Measurements from ENCODE around the gene CD2BP2. TPM values are rescaled to one million over a fixed set of nuclear protein-coding genes. Genes with fewer than 3 reads are reported as not detected.

The CD2BP2 gene
- total RNA-seq, 1 experiment from 2014 or later = 38.8 TPM

GRCh38 chr16:30380803-30381208 lies 25.7 kb upstream of the CD2BP2 start:
- no peak for DNase-seq (ENCODE audit: low read depth, low spot score)
- in situ Hi-C loops (cut with HindIII; ENCODE audit: low pct_unique_long_range_greater_than_20kb, low sequenced_read_pairs) = no loop called here

GRCh38 chr16:30380072-30380802 lies 25.1 kb upstream of the CD2BP2 start:
- in situ Hi-C loops (cut with HindIII; ENCODE audit: low pct_unique_long_range_greater_than_20kb, low sequenced_read_pairs) = no loop called here
- DNase-seq (ENCODE audit: low read depth, low spot score) = no peak

- no peak for DNase-seq (ENCODE audit: low read depth, low spot score)
- in situ Hi-C loops (cut with HindIII; ENCODE audit: low pct_unique_long_range_greater_than_20kb, low sequenced_read_pairs) = no loop called here
Observed at GRCh38 chr16:30379158-30379783, 24.2 kb upstream of the CD2BP2 start.

GRCh38 chr16:30378236-30379157 lies 23.4 kb upstream of the CD2BP2 start:
- DNase-seq (ENCODE audit: low read depth, low spot score) = peak; percentile 95
- in situ Hi-C loops (cut with HindIII; ENCODE audit: low pct_unique_long_range_greater_than_20kb, low sequenced_read_pairs) = no loop called here

- in situ Hi-C loops (cut with HindIII; ENCODE audit: low pct_unique_long_range_greater_than_20kb, low sequenced_read_pairs) = no loop called here
- peak; percentile 80 for DNase-seq (ENCODE audit: low read depth, low spot score)
Observed at GRCh38 chr16:30377812-30378235, 22.7 kb upstream of the CD2BP2 start.

GRCh38 chr16:30377050-30377811 lies 22.1 kb upstream of the CD2BP2 start:
- in situ Hi-C loops (cut with HindIII; ENCODE audit: low pct_unique_long_range_greater_than_20kb, low sequenced_read_pairs) = no loop called here
- no peak for DNase-seq (ENCODE audit: low read depth, low spot score)

- in situ Hi-C loops (cut with HindIII; ENCODE audit: low pct_unique_long_range_greater_than_20kb, low sequenced_read_pairs) = no loop called here
- DNase-seq (ENCODE audit: low read depth, low spot score) = no peak
Observed at GRCh38 chr16:30376461-30376902, 21.4 kb upstream of the CD2BP2 start.

- in situ Hi-C loops (cut with HindIII; ENCODE audit: low pct_unique_long_range_greater_than_20kb, low sequenced_read_pairs) = no loop called here
- DNase-seq (ENCODE audit: low read depth, low spot score) = no peak
Observed at GRCh38 chr16:30375864-30376263, 20.8 kb upstream of the CD2BP2 start.

GRCh38 chr16:30374538-30374937 lies 19.4 kb upstream of the CD2BP2 start, which contains the start of gene MYL11:
TSS of gene MYL11 (plus strand) at chr16:30374802. CDS start at chr16:30374858, 56 bp downstream.
- in situ Hi-C loops (cut with HindIII; ENCODE audit: low pct_unique_long_range_greater_than_20kb, low sequenced_read_pairs) = no loop called here
- DNase-seq (ENCODE audit: low read depth, low spot score) = no peak

- in situ Hi-C loops (cut with HindIII; ENCODE audit: low pct_unique_long_range_greater_than_20kb, low sequenced_read_pairs) = no loop called here
- no peak for DNase-seq (ENCODE audit: low read depth, low spot score)
Observed at GRCh38 chr16:30372725-30373124, 17.6 kb upstream of the CD2BP2 start.

- in situ Hi-C loops (cut with HindIII; ENCODE audit: low pct_unique_long_range_greater_than_20kb, low sequenced_read_pairs) = no loop called here
- no peak for DNase-seq (ENCODE audit: low read depth, low spot score)
Observed at GRCh38 chr16:30372038-30372712, 17.1 kb upstream of the CD2BP2 start.

GRCh38 chr16:30371248-30371816 lies 16.2 kb upstream of the CD2BP2 start:
- in situ Hi-C loops (cut with HindIII; ENCODE audit: low pct_unique_long_range_greater_than_20kb, low sequenced_read_pairs) = no loop called here
- DNase-seq (ENCODE audit: low read depth, low spot score) = no peak

GRCh38 chr16:30370456-30371247 lies 15.5 kb upstream of the CD2BP2 start, which contains the start of gene TBC1D10B:
TSS of gene TBC1D10B (minus strand) at chr16:30370494. CDS start at chr16:30370183, 311 bp downstream.
- in situ Hi-C loops (cut with HindIII; ENCODE audit: low pct_unique_long_range_greater_than_20kb, low sequenced_read_pairs) = no loop called here
- peak; percentile 99 for DNase-seq (ENCODE audit: low read depth, low spot score)

- no peak for DNase-seq (ENCODE audit: low read depth, low spot score)
- in situ Hi-C loops (cut with HindIII; ENCODE audit: low pct_unique_long_range_greater_than_20kb, low sequenced_read_pairs) = no loop called here
Observed at GRCh38 chr16:30369938-30370455, 14.9 kb upstream of the CD2BP2 start.

GRCh38 chr16:30369091-30369937 lies 14.2 kb upstream of the CD2BP2 start:
- no peak for DNase-seq (ENCODE audit: low read depth, low spot score)
- in situ Hi-C loops (cut with HindIII; ENCODE audit: low pct_unique_long_range_greater_than_20kb, low sequenced_read_pairs) = no loop called here
